Loucy (cell line): ENCODE data around the gene PPP1R10.

Source experiments
- CTCF ChIP-seq: fragments of 200-600 bp; sonication (generic); conservative IDR thresholded peaks from 2 replicates; pipeline ENCODE4 v1.5.1; 2014; ENCODE audit warnings: mild to moderate bottlenecking, antibody characterized with exemption, low read length
- EZH2phosphoT487 ChIP-seq: fragments of 200-600 bp; IDR thresholded peaks from 2 replicates; pipeline ENCODE4 v1.6.1; 2018; ENCODE audit warnings: antibody characterized with exemption, mild to moderate bottlenecking, moderate library complexity, borderline replicate concordance

DNA sequence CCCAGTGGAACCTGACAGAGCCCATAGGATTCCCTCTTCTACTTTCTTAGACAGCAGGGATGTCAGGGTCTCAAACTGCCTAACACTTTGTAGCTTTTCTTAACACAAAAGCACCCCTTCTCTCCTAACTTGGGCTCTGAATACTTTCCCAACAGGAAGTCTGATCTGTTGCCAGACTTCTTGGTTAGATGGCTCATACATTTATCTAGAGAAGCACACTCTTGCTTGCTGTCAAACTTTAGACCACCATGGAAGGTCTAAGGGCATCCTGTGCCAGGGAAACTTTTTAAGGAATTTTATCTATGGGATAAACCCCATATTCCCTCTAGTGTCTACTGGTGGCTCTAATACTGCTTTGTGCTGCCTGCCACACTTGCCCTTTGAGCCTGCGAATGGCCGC is 26.6 kb upstream of the PPP1R10 start:
- no peak for TF ChIP-seq CTCF
- no peak for TF ChIP-seq EZH2phosphoT487
